Activated naive CD8-positive, alpha-beta T cell treated with anti-CD3 and anti-CD28 coated beads, Interleukin-2, amount 50 U/mL, for 24 hours (primary cell): ENCODE results near the gene MTHFD1L.

Source experiments
- ATAC-seq: fragments of 150-1000 bp; cut with Tn5 transposase; one replicate; pipeline ENCODE4 v1.10.0; 2021
- DNase-seq: peaks from one replicate; pipeline ENCODE4 v3.0.0; 2021
- H3K27ac Mint-ChIP-seq: one replicate; pipeline ENCODE4 v1.8.0; 2021; ENCODE audit warnings: mild to moderate bottlenecking, mixed read lengths
- H3K27me3 Mint-ChIP-seq: one replicate; pipeline ENCODE4 v1.8.0; 2021; ENCODE audit warnings: mixed read lengths
- H3K36me3 Mint-ChIP-seq: one replicate; pipeline ENCODE4 v1.8.0; 2021; ENCODE audit warnings: low read depth, mixed read lengths
- H3K4me1 Mint-ChIP-seq: one replicate; pipeline ENCODE4 v1.8.0; 2021; ENCODE audit warnings: mixed read lengths
- H3K4me3 Mint-ChIP-seq: one replicate; pipeline ENCODE4 v1.8.0; 2021; ENCODE audit warnings: mild to moderate bottlenecking, moderate library complexity, mixed read lengths
- H3K9me3 Mint-ChIP-seq: one replicate; pipeline ENCODE4 v1.8.0; 2021; ENCODE audit warnings: mixed read lengths

MTHFD1L gene

DNA sequence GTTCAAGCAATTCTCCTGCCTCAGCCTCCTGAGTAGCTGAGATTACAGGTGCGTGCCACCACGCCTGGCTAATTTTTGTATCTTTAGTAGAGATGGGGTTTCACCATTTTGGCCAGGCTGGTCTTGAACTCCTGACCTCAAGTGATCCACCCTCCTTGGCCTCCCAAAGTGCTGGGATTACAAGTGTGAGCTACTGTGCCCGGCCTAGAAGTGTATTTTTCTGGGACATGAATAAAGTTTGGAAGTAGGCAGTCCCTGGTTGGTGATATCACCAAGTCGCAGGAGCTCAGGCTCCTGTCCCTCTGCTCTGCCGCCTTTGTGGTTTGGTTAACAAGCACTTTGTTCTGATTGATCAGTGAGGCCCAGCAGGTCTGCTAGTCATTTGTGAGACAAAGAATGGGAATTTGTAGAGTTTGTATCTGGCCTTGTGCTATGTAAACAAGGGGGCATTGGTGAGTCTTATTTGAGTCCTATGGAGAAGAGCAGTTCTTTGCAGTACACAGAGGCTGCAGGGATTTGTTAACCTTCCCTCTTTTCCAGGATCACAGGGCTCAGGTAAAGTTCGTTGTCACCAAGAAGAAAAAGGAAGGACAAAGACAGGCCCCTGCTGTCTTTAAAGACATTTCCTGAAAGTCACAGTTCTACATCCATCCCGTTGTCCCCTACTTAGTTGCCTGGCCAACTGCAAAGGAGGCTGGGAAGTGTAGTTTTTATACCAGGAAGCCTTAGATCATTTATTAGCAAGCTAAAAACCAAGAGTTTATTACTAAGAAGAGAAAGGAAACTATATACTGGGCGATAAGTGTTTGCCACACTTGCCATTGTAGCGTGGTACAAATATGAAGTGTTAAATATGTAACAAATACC is 13.1 kb downstream of the MTHFD1L start:
- Mint-ChIP-seq H3K36me3 (peaks cover 57% of the 10 kb centered on the region), H3K9me3 (no peaks in the 10 kb centered on the region), H3K4me1 (no peaks in the 10 kb centered on the region), H3K4me3 (no peak overlapping the region), H3K27ac (no peak overlapping the region), H3K27me3 (no peaks in the 10 kb centered on the region)
- no peak for DNase-seq
- ATAC-seq = no peak

DNA sequence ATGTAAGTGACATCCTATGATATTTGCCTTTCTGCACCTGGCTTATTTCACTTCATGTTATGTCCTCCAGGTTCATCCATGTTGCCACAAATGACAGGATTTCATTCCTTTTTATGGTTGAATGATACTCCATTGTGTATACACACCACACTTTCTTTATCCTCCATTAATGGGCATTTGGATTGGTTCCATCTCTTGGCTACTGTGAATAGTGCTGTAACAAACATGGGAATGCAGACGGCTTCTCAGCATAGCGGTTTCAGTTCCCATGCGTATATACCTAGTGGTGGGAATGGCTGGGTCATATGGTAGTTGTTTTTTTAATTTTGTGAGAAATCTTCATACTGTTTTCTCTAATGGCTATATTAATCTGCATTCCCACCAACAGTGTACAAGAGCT is 14.8 kb downstream of the MTHFD1L start:
- peaks cover 65% of the 10 kb centered on the region for H3K36me3 Mint-ChIP-seq

DNA sequence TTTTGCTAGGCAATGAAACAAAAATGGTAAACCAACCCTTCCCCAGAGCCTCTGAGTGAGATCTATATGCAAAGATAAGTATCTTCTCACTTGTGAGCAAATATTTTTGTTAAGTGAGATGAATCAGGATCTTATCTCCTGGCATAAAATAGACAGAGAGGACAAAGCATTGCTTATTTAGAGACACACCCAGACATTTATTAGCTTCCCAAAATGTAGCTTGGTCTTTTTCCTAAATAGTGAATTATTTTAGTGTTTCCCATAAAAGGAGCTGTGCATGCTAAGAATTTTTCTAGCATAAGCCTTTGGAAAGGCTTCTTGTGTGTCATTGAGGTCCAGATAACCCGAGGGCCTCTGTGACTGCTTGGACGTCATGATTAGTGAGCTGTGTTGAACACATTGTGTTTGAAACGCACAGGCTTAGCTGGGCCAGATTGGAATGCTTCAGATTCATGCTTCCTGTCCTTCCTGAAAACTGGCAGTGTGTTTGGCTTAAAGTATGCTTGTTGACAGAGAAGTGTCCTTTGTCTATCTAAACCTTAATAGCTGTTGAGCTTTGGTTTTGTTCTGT is 16.5 kb downstream of the MTHFD1L start:
- Mint-ChIP-seq H3K36me3 (peaks cover 65% of the 10 kb centered on the region), H3K27ac (no peak overlapping the region), H3K27me3 (no peaks in the 10 kb centered on the region), H3K9me3 (no peaks in the 10 kb centered on the region), H3K4me1 (no peaks in the 10 kb centered on the region), H3K4me3 (no peak overlapping the region)
- DNase-seq = no peak
- ATAC-seq = no peak

More for the DNA sequence above, 14.8 kb downstream of the MTHFD1L start:
- no peak overlapping the region for H3K4me3 Mint-ChIP-seq
- no peak overlapping the region for H3K27ac Mint-ChIP-seq
- no peaks in the 10 kb centered on the region for H3K9me3 Mint-ChIP-seq
- no peaks in the 10 kb centered on the region for H3K27me3 Mint-ChIP-seq
- ATAC-seq (no peak), DNase-seq (no peak)
- no peaks in the 10 kb centered on the region for H3K4me1 Mint-ChIP-seq

DNA sequence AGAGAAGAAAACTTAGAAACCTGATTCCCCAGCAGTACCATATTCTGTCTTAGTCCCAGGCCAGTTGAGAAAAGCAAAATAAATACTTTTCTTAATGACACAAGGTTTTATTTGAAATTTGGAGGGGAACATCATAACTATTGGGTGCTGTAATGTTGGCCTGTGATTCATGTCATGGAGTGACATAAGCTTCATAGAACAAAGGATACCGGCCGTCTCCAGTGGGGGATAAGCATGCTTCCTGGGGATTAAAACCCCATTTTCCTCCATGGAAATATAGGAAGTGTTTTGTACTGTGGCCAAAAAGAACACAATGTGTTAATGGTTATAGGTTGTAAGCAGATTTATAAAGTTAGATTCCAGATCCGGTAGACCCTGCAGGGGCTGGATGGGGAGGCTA is 18.0 kb downstream of the MTHFD1L start:
- Mint-ChIP-seq H3K9me3 (no peaks in the 10 kb centered on the region), H3K36me3 (peaks cover 65% of the 10 kb centered on the region), H3K4me1 (peaks cover 7% of the 10 kb centered on the region), H3K4me3 (no peak overlapping the region), H3K27me3 (no peaks in the 10 kb centered on the region), H3K27ac (no peak overlapping the region)
- DNase-seq (no peak), ATAC-seq (no peak)

DNA sequence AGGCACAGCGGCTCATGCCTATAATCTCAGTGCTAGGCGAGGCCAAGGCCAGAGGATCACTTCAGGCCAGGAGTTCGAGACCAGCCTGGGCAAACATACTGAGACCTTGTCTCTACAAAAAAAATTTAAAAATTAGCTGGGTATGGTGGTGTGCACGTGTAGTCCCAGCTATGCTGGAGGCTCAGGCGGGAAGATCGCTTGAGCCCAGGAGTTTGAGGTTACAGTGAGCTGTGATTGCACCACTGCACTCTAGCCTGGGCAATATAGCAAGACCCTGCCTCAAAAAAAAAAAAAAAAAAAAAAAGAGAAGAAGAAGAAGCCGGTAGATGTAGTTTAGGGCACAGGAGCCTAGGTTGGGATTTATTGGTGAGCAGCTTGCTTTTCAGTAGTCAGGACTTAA is 20.7 kb downstream of the MTHFD1L start:
- no peak for ATAC-seq

DNA sequence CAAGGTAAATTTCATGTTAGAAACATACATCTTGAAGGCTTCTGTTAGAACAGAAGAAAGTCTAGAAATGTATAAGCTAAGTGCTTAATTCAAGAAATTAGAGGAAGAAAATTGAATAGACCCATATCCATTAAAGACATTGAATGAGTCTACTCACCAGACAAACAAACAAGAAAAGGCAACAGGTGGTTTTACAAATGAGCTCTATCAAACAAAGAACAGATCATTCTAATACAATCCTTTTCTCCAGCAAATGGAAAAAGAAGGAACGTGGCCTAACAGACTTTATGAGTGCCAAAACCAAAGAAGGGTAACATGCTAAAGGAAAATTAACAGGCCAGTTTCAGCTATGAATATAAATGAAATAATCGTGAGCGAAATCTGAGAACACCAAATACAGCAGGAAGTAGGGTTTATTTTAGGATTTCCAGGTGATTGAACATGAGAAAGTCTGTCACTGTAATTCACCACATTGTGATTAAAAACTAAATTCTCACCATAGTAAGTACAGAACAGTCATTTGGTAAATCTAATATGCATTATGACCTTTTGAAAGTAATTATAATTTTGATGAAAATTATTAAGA is 22.6 kb downstream of the MTHFD1L start:
- H3K36me3 Mint-ChIP-seq = peaks cover 66% of the 10 kb centered on the region
- no peaks in the 10 kb centered on the region for H3K27me3 Mint-ChIP-seq
- H3K4me3 Mint-ChIP-seq = no peak overlapping the region
- no peak for DNase-seq
- ATAC-seq = no peak
- peaks cover 13% of the 10 kb centered on the region for H3K4me1 Mint-ChIP-seq
- H3K9me3 Mint-ChIP-seq = no peaks in the 10 kb centered on the region
- H3K27ac Mint-ChIP-seq = peak overlapping the region; percentile 53

More for the DNA sequence above, 20.7 kb downstream of the MTHFD1L start:
- Mint-ChIP-seq H3K4me1 (peaks cover 8% of the 10 kb centered on the region), H3K9me3 (no peaks in the 10 kb centered on the region), H3K36me3 (peaks cover 61% of the 10 kb centered on the region), H3K27ac (no peak overlapping the region), H3K27me3 (no peaks in the 10 kb centered on the region), H3K4me3 (no peak overlapping the region)
- no peak for DNase-seq

DNA sequence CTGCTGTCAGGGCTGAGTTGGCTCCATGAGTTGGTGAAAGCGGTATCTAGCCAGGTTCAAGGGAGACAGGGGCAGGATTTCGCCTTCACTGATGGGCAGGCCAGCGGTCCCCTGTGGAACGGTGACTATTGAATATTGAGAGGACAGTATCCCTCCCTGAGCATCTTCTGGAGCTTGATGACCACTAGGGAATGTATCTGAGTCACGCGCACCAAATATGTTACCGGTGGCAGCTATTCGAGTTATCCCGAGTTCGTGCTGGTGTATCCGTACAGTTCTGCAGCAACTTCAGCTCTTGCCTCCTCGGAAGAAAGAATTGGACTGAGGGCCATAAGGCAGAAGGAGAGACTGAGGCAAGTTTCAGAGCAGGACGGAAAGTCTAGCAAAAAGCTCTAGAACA is 24.8 kb downstream of the MTHFD1L start:
- Mint-ChIP-seq H3K36me3 (peaks cover 67% of the 10 kb centered on the region), H3K9me3 (no peaks in the 10 kb centered on the region), H3K27ac (no peak overlapping the region), H3K27me3 (no peaks in the 10 kb centered on the region), H3K4me1 (peaks cover 35% of the 10 kb centered on the region), H3K4me3 (no peak overlapping the region)
- no peak for ATAC-seq
- DNase-seq = no peak

DNA sequence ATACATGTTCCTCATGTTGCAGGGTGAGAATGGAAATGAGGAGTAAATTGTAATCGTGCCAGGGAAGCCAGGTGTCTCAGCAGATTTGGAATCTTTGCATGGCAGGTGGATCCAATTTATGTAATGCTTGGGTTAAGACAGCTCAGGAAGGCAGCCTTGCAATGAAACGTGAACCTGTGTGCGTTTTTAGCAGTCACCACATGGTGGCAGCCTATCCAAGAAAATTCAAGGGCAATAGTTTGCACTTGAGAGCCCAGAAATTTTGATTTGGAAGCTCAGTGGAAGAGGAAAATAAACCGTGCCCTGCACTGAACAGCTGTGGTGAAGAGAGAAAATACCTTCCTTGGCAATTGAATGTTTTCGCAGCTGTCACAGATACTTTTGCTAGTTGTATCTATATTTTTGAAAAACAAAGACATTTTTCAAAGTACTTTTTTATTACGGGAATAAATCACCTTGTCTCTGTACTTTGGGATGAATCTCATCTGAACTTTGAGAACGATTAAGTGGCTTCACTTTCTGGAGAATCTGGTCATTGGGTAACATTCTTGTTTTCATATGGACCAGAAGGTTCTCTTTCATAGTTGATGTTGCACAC is 26.5 kb downstream of the MTHFD1L start:
- no peaks in the 10 kb centered on the region for H3K27me3 Mint-ChIP-seq
- no peaks in the 10 kb centered on the region for H3K9me3 Mint-ChIP-seq
- ATAC-seq (no peak), DNase-seq (peak; percentile 50)
- peaks cover 69% of the 10 kb centered on the region for H3K36me3 Mint-ChIP-seq
- no peak overlapping the region for H3K27ac Mint-ChIP-seq
- H3K4me3 Mint-ChIP-seq = no peak overlapping the region
- peaks cover 38% of the 10 kb centered on the region for H3K4me1 Mint-ChIP-seq

DNA sequence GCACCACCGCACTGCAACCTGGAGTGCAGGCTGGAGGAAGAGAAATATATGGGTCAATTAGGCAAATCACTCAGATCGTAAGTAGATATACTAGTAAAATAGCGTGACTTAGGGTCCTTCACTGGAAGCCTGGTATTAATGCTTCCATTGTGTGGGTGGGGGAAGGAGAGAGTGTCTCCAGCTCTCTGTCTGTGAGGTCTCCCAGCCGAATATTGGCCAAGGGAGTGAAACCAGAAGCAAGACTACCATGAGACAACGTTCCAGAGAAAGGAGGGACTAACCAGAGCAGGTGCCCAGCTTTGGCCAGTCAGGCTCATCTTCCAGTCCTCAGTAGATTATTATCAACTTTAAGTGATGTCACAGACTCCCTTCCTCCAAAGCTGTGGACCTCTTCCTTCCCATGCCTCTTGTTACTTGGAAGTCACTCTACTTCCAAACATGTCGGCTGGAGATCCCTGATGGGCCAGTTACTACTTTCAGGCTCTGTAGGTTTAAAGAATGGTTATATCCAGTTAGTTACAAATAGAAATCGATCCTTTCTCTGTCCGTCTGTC is 28.8 kb downstream of the MTHFD1L start:
- no peak for DNase-seq
- Mint-ChIP-seq H3K36me3 (peaks cover 65% of the 10 kb centered on the region), H3K9me3 (no peaks in the 10 kb centered on the region), H3K27me3 (no peaks in the 10 kb centered on the region), H3K4me3 (no peak overlapping the region), H3K4me1 (peaks cover 32% of the 10 kb centered on the region), H3K27ac (no peak overlapping the region)
- ATAC-seq = no peak

DNA sequence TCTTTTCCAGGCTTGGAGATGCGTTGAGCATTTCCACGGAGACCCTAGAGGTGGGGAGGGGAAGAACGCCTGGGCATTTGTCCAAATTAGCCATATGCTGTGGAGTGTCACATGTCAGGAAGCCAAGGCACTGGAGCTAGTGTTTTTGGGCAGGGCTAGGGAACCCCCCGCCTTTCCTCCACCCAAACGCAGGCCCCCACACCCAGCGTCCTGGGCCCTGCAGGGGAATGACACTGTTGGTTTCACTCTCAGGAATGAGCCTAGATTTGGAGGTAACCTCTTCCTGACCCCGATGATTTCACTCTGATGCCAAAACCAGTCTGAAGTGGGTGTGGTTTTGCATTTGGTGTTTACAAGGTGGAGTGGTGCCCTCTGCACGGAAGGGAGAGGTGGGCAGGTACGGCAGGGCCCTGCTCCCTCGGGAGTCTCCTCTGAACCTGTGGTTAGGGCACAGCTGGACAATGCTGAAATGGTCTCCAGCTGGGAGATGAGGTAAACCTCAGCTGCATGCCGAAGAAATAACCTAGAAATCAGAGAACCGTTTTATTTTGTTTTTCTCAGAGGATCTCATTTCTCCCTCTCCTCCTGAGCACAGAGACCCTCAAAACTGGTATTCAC is 29.5 kb downstream of the MTHFD1L start:
- H3K4me3 Mint-ChIP-seq = no peak overlapping the region
- ATAC-seq = peak; percentile 59
- peak overlapping the region; percentile 6 for H3K27ac Mint-ChIP-seq
- peaks cover 32% of the 10 kb centered on the region for H3K4me1 Mint-ChIP-seq
- H3K36me3 Mint-ChIP-seq = peaks cover 61% of the 10 kb centered on the region
- no peaks in the 10 kb centered on the region for H3K9me3 Mint-ChIP-seq
- peak; percentile 5 for DNase-seq
- no peaks in the 10 kb centered on the region for H3K27me3 Mint-ChIP-seq

DNA sequence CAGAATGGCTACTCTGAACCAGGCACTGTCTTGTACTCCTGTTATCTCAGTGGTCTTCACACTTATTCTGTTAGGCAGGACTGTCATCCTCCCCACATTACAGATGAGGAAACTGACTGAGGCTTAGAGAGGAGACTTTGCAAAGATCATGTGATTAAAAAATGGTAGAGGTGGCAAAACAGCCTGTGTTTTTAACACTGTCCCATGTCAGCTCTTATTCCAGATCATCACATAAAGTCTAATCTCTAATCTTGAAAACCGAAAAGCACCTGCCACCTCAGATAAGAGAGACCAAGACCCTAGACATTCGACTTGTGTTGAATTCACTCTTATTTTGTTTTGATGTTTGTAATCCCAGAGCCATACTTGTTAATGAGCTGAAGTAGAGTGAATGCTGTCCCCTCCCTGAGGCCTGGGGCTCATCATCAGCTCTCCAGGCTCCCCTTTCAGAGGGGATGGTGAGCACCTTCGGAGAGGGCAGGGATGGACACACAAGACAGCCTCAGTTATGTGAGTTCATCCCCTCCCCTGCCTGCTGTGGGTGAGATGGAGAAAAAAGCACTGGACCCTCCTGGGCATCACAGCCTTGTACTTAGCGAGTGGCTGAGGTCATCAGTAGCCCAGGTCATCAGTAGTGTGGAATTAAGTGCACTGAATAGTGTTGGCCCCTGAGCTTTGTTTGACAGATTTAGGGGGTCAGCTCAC is 30.6 kb downstream of the MTHFD1L start:
- Mint-ChIP-seq H3K36me3 (peaks cover 60% of the 10 kb centered on the region), H3K4me3 (no peak overlapping the region), H3K9me3 (no peaks in the 10 kb centered on the region), H3K27ac (no peak overlapping the region), H3K27me3 (no peaks in the 10 kb centered on the region), H3K4me1 (peaks cover 32% of the 10 kb centered on the region)
- ATAC-seq (no peak), DNase-seq (no peak)

DNA sequence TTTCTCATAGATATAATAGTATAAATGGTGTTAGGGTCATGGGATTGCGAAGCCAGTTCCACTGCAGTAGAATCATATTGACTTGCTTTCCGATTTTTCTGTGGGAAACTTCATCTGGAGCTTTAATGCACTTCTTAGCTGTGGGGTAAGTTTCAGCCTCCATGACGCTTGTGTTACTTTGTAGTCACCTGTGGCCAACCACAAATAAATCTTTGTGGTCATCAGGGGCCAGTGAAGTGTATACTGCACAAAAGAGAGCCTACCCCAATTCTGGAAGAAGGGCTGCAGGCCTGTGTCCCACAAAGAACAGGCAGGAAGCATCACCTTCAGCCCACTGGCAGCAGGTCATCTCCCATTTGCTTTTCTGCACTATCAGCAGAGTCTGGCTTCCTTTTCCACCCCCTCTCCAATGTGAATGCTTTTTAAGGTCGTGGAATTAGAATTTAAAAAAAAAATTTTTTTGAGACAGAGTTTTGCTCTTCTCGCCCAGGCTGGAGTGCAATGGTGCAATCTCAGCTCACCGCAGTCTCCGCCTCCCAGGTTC is 32.0 kb downstream of the MTHFD1L start:
- H3K36me3 Mint-ChIP-seq = peaks cover 62% of the 10 kb centered on the region
- H3K27me3 Mint-ChIP-seq = no peaks in the 10 kb centered on the region
- peaks cover 30% of the 10 kb centered on the region for H3K4me1 Mint-ChIP-seq
- ATAC-seq (no peak), DNase-seq (no peak)
- no peaks in the 10 kb centered on the region for H3K9me3 Mint-ChIP-seq
- H3K4me3 Mint-ChIP-seq = no peak overlapping the region
- no peak overlapping the region for H3K27ac Mint-ChIP-seq

DNA sequence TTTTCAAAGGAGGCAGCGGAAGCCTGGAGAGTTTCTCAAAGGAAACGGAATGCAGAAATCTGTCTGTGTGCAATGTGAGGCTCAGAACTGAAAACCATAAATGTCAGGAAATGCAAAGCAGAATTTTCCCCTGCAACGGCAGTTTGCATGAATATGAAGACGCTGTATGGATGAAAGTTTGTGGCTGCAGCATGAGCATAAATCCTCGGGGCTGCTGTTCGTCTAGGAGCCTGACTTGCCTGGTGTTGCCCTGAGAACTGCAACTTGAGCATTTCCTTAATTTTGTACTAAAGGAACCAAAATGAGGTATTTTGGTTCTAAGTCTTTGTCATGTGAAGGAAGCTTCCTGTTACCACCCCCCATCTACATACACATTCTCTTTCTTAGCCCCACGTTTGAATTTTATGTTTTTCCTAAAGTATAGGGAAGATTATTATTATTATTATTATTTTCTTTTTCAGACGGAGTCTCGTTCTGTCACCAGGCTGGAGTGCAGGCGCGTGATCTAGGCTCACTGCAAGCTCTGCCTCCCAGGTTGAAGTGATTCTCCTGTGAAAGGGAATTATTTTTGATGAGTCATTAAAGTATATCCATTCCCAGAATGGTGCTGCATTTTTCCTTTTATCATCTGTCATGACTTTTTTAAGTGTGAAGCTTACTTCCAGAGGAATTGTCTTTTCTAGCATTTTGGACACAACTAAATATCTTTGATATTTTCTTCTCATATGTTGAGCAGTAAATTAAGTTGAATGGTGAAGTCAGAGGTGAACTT is 33.1 kb downstream of the MTHFD1L start:
- no peak overlapping the region for H3K27ac Mint-ChIP-seq
- no peak for DNase-seq
- H3K36me3 Mint-ChIP-seq = peaks cover 59% of the 10 kb centered on the region

More for the DNA sequence above, 33.1 kb downstream of the MTHFD1L start:
- no peaks in the 10 kb centered on the region for H3K27me3 Mint-ChIP-seq
- peaks cover 22% of the 10 kb centered on the region for H3K4me1 Mint-ChIP-seq
- no peak for ATAC-seq
- H3K4me3 Mint-ChIP-seq = no peak overlapping the region
- no peaks in the 10 kb centered on the region for H3K9me3 Mint-ChIP-seq
